WTC11 (cell line): ENCODE measurements around the gene PTPRCAP. TPM values are rescaled to one million over a fixed set of nuclear protein-coding genes. Genes with fewer than 3 reads are reported as not detected.
"Not testable (repeated sequence)": the region's sequence is repeated elsewhere in the genome, so short reads cannot be mapped to it uniquely, and the experiment has no call there.

Source experiments
- ATAC-seq: fragments of 200-7000 bp; cut with Tn5 transposase; 2 replicates; pipeline ENCODE4 v1.10.0; 2021; ENCODE audit warnings: mild to moderate bottlenecking, moderate library complexity
- CTCF ChIA-PET: fragments of 300-600 bp; sonication (Branson Sonifier 250); formaldehyde crosslinking; loops from one replicate; lab custom pipeline; 2021; ENCODE audit warnings: antibody characterized with exemption; lab: Charles Lee
- POLR2A ChIA-PET: fragments of 350-600 bp; sonication (Branson Sonifier 250); formaldehyde crosslinking; loops from one replicate; lab custom pipeline; 2021; ENCODE audit warnings: antibody characterized with exemption; lab: Charles Lee
- DNase-seq: peaks from one replicate; pipeline ENCODE4 v3.0.0; 2021; ENCODE audit warnings: low spot score
- H3K27ac Mint-ChIP-seq: 2 replicates; pipeline ENCODE4 v1.8.0; 2021; ENCODE audit warnings: mixed read lengths
- H3K27me3 Mint-ChIP-seq: 2 replicates; pipeline ENCODE4 v1.8.0; 2021; ENCODE audit warnings: low read depth, mild to moderate bottlenecking, moderate library complexity, mixed read lengths
- H3K36me3 Mint-ChIP-seq: 2 replicates; pipeline ENCODE4 v1.8.0; 2021; ENCODE audit warnings: mixed read lengths
- H3K4me1 Mint-ChIP-seq: 2 replicates; pipeline ENCODE4 v1.8.0; 2022; ENCODE audit warnings: mixed read lengths
- H3K4me3 Mint-ChIP-seq: 2 replicates; pipeline ENCODE4 v1.8.0; 2021; ENCODE audit warnings: mild to moderate bottlenecking, moderate library complexity, mixed read lengths
- H3K9me3 Mint-ChIP-seq: 2 replicates; pipeline ENCODE4 v1.8.0; 2021; ENCODE audit warnings: mixed read lengths
- ATF1 ChIP-seq: sonication (generic); formaldehyde crosslinking; IDR thresholded peaks from 2 replicates; pipeline ENCODE4 v1.8.1; 2023; ENCODE audit warnings: mild to moderate bottlenecking, moderate library complexity, missing genetic modification reagents
- E2F1 ChIP-seq: sonication (generic); formaldehyde crosslinking; IDR thresholded peaks from 2 replicates; pipeline ENCODE4 v1.8.0; 2022; ENCODE audit warnings: mild to moderate bottlenecking, missing genetic modification reagents
- ELF4 ChIP-seq: sonication (generic); formaldehyde crosslinking; IDR thresholded peaks from 2 replicates; pipeline ENCODE4 v1.8.1; 2022; ENCODE audit warnings: low read depth, mild to moderate bottlenecking, moderate library complexity, missing genetic modification reagents
- ETV6 ChIP-seq: sonication (generic); formaldehyde crosslinking; IDR thresholded peaks from 2 replicates; pipeline ENCODE4 v1.8.1; 2022; ENCODE audit warnings: mild to moderate bottlenecking, missing genetic modification reagents
- FOXK1 ChIP-seq: sonication (generic); formaldehyde crosslinking; IDR thresholded peaks from 2 replicates; pipeline ENCODE4 v1.8.0; 2022; ENCODE audit warnings: mild to moderate bottlenecking, moderate library complexity, missing genetic modification reagents
- GABPB1 ChIP-seq: sonication (generic); formaldehyde crosslinking; IDR thresholded peaks from 2 replicates; pipeline ENCODE4 v1.8.1; 2023; ENCODE audit warnings: mild to moderate bottlenecking, missing genetic modification reagents
- GRHL2 ChIP-seq: fragments of 250-450 bp; sonication (Bioruptor Pico); IDR thresholded peaks from 2 replicates; pipeline ENCODE4 v1.8.0; 2022; ENCODE audit warnings: mild to moderate bottlenecking, moderate library complexity; ENCODE audit not compliant: insufficient replicate concordance, severe bottlenecking
- GTF2I ChIP-seq: fragments of 250-450 bp; sonication (Bioruptor Pico); conservative IDR thresholded peaks from 2 replicates; pipeline ENCODE4 v1.4.0; 2021; ENCODE audit warnings: mild to moderate bottlenecking
- HMGA2 ChIP-seq: fragments of 250-450 bp; sonication (Bioruptor Pico); IDR thresholded peaks from 2 replicates; pipeline ENCODE4 v1.4.0; 2021; ENCODE audit warnings: mild to moderate bottlenecking, moderate library complexity
- IRF1 ChIP-seq: sonication (generic); formaldehyde crosslinking; IDR thresholded peaks from 2 replicates; pipeline ENCODE4 v1.8.0; 2023; ENCODE audit warnings: missing genetic modification reagents
- IRF2 ChIP-seq: sonication (generic); formaldehyde crosslinking; IDR thresholded peaks from 2 replicates; pipeline ENCODE4 v1.8.0; 2022; ENCODE audit warnings: low read depth, missing genetic modification reagents, borderline replicate concordance
- NFYB ChIP-seq: sonication (generic); formaldehyde crosslinking; conservative IDR thresholded peaks from 2 replicates; pipeline ENCODE4 v1.8.0; 2022; ENCODE audit warnings: low read depth, missing genetic modification reagents
- NR2C2 ChIP-seq: sonication (generic); formaldehyde crosslinking; IDR thresholded peaks from 2 replicates; pipeline ENCODE4 v1.8.0; 2022; ENCODE audit warnings: mild to moderate bottlenecking, missing genetic modification reagents
- RORB ChIP-seq: fragments of 250-450 bp; sonication (Bioruptor Pico); IDR thresholded peaks from 2 replicates; pipeline ENCODE4 v1.9.0; 2021; ENCODE audit warnings: mild to moderate bottlenecking
- SOX15 ChIP-seq: fragments of 250-450 bp; sonication (Bioruptor Pico); IDR thresholded peaks from 2 replicates; pipeline ENCODE4 v1.9.0; 2021; ENCODE audit warnings: mild to moderate bottlenecking
- ZMAT4 ChIP-seq: fragments of 250-450 bp; sonication (Bioruptor Pico); IDR thresholded peaks from 2 replicates; pipeline ENCODE4 v1.9.0; 2021; ENCODE audit warnings: mild to moderate bottlenecking
- ZNF281 ChIP-seq: sonication (generic); formaldehyde crosslinking; IDR thresholded peaks from 2 replicates; pipeline ENCODE4 v1.8.0; 2023; ENCODE audit warnings: mild to moderate bottlenecking, missing genetic modification reagents
- ZNF423 ChIP-seq: fragments of 250-450 bp; sonication (Bioruptor Pico); IDR thresholded peaks from 2 replicates; pipeline ENCODE4 v2.1.2; 2022; ENCODE audit warnings: mild to moderate bottlenecking, moderate library complexity
- ZNF671 ChIP-seq: fragments of 250-450 bp; sonication (Bioruptor Pico); IDR thresholded peaks from 2 replicates; pipeline ENCODE4 v1.8.0; 2021; ENCODE audit warnings: mild to moderate bottlenecking
- total RNA-seq: library from RNA; stranded (reverse); gene quantifications from 3 replicates; pipeline ENCODE4 v1.2.3, GENCODE V29; 2021
- TF ChIP-seq, protein P1 (sequence below): sonication (generic); formaldehyde crosslinking; IDR thresholded peaks from 2 replicates; pipeline ENCODE4 v1.8.1; 2023; ENCODE audit warnings: mild to moderate bottlenecking, missing genetic modification reagents, borderline replicate concordance

The PTPRCAP gene
- total RNA-seq, 1 experiment from 2014 or later, result 3.6 TPM

GRCh38 chr11:67428052-67429001, 9.2 kb downstream of the PTPRCAP start, which contains the start of gene RPS6KB2 (continued):
- 0 out of 2 replicates have a peak, but pooled peaks have one; percentile 50 for TF ChIP-seq ZNF281 (CRISPR knock-in tag)
- no peak for TF ChIP-seq ELF4
- TF ChIP-seq GABPB1 (CRISPR knock-in tag), result peak; percentile 86
- peak; percentile 91 for TF ChIP-seq FOXK1 (CRISPR knock-in tag)
- no peak; the same call in 1 of the 2 replicates for TF ChIP-seq IRF1 (CRISPR knock-in tag)
- no peak for TF ChIP-seq E2F1 (CRISPR knock-in tag)

GRCh38 chr11:67427364-67427859, 10.1 kb downstream of the PTPRCAP start:
- not testable (repeated sequence) for ATAC-seq, H3K4me1 Mint-ChIP-seq, H3K36me3 Mint-ChIP-seq, H3K27me3 Mint-ChIP-seq, DNase-seq, H3K9me3 Mint-ChIP-seq
- peak overlapping the region; percentile 93 for H3K27ac Mint-ChIP-seq
- H3K4me3 Mint-ChIP-seq, result peak overlapping the region; percentile 97
- POLR2A ChIA-PET, result interaction anchor here (0.9 to 2.7 kb wide), 3 partner anchors 26 to 41 kb away, joined by 3 to 10 read pairs (median 3); partner anchors contain the start of genes PPP1CA and TMEM134
- CTCF ChIA-PET, result interaction anchor here (1.1 to 4.5 kb wide), 2 partner anchors 26 to 36 kb away, joined by 3 to 23 read pairs; partner anchors contain the start of genes PPP1CA and RAD9A

- H3K4me1 Mint-ChIP-seq, result peaks cover 12% of the 10 kb centered on the region
- peaks cover 4% of the 10 kb centered on the region; the same call in 1 of the 2 replicates for H3K27me3 Mint-ChIP-seq
- ATAC-seq, result no peak
- H3K36me3 Mint-ChIP-seq, result no peaks in the 10 kb centered on the region
- ChIA-PET POLR2A (interaction anchor here (1.4 kb wide), 1 partner anchor 22 kb away, joined by 6 read pairs; the partner anchor contains the start of gene PPP1CA), CTCF (interaction anchor here (1.0 to 1.3 kb wide), 2 partner anchors 23 to 41 kb away, joined by 5 read pairs; partner anchors contain the start of gene PPP1CA)
- H3K4me3 Mint-ChIP-seq, result no peak overlapping the region
- no peak overlapping the region for H3K27ac Mint-ChIP-seq
- H3K9me3 Mint-ChIP-seq, result no peaks in the 10 kb centered on the region
- DNase-seq, result no peak
- TF ChIP-seq ZNF671 (CRISPR knock-in tag) (no peak), ZNF423 (no peak), NFYB (CRISPR knock-in tag) (no peak), GTF2I (CRISPR knock-in tag) (no peak), NR2C2 (no peak), HMGA2 (CRISPR knock-in tag) (no peak), RORB (CRISPR knock-in tag) (no peak), SOX15 (no peak), ETV6 (CRISPR knock-in tag) (no peak), IRF2 (CRISPR knock-in tag) (no peak), ZMAT4 (no peak), ATF1 (no peak), GRHL2 (no peak)
- TF ChIP-seq, protein P1, sequence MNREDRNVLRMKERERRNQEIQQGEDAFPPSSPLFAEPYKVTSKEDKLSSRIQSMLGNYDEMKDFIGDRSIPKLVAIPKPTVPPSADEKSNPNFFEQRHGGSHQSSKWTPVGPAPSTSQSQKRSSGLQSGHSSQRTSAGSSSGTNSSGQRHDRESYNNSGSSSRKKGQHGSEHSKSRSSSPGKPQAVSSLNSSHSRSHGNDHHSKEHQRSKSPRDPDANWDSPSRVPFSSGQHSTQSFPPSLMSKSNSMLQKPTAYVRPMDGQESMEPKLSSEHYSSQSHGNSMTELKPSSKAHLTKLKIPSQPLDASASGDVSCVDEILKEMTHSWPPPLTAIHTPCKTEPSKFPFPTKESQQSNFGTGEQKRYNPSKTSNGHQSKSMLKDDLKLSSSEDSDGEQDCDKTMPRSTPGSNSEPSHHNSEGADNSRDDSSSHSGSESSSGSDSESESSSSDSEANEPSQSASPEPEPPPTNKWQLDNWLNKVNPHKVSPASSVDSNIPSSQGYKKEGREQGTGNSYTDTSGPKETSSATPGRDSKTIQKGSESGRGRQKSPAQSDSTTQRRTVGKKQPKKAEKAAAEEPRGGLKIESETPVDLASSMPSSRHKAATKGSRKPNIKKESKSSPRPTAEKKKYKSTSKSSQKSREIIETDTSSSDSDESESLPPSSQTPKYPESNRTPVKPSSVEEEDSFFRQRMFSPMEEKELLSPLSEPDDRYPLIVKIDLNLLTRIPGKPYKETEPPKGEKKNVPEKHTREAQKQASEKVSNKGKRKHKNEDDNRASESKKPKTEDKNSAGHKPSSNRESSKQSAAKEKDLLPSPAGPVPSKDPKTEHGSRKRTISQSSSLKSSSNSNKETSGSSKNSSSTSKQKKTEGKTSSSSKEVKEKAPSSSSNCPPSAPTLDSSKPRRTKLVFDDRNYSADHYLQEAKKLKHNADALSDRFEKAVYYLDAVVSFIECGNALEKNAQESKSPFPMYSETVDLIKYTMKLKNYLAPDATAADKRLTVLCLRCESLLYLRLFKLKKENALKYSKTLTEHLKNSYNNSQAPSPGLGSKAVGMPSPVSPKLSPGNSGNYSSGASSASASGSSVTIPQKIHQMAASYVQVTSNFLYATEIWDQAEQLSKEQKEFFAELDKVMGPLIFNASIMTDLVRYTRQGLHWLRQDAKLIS (CRISPR knock-in tag), result no peak
Observed at GRCh38 chr11:67423891-67424613, 13.4 kb downstream of the PTPRCAP start.
